Mesendoderm (in vitro differentiated cells): Measurements from ENCODE around the gene CDK11A.
"Not testable (repeated sequence)": the region's sequence is repeated elsewhere in the genome, so short reads cannot be mapped to it uniquely, and the experiment has no call there.

Experiments
- DNase-seq: peaks from one replicate; pipeline ENCODE4 v3.0.0; 2013
- H2AK5ac ChIP-seq: 2 replicates; pipeline ENCODE4 v1.6.1; 2013; ENCODE audit warnings: low read length, inconsistent platforms
- H2BK120ac ChIP-seq: 2 replicates; pipeline ENCODE4 v1.6.1; 2013; ENCODE audit warnings: low read depth, mild to moderate bottlenecking, low read length, moderate library complexity, mixed read lengths
- H2BK15ac ChIP-seq: replicated peaks from 2 replicates; pipeline ENCODE4 v1.6.1; 2013; ENCODE audit warnings: low read depth, mild to moderate bottlenecking, moderate library complexity
- H2BK5ac ChIP-seq: 2 replicates; pipeline ENCODE4 v1.6.1; 2013; ENCODE audit warnings: low read length, inconsistent platforms
- H3K18ac ChIP-seq: 2 replicates; pipeline ENCODE4 v1.6.1; 2013; ENCODE audit warnings: mild to moderate bottlenecking, low read length, mixed read lengths
- H3K23ac ChIP-seq: one replicate; pipeline ENCODE4 v1.6.1; 2013; ENCODE audit warnings: low read length
- H3K27ac ChIP-seq: 2 replicates; pipeline ENCODE4 v1.5.1; 2013; ENCODE audit warnings: low read depth, mild to moderate bottlenecking, inconsistent platforms, low read length, moderate library complexity
- H3K27me3 ChIP-seq: 2 replicates; pipeline ENCODE4 v1.6.1; 2013; ENCODE audit warnings: low read length, control low read depth, mild to moderate bottlenecking, inconsistent platforms; ENCODE audit not compliant: insufficient read depth, poor library complexity
- H3K36me3 ChIP-seq: 2 replicates; pipeline ENCODE4 v1.6.1; 2013; ENCODE audit warnings: low read length, inconsistent platforms; ENCODE audit not compliant: control insufficient read depth, insufficient read depth
- H3K4ac ChIP-seq: one replicate; pipeline ENCODE4 v1.6.1; 2013; ENCODE audit warnings: low read depth, mild to moderate bottlenecking, low read length, moderate library complexity
- H3K4me1 ChIP-seq: 2 replicates; pipeline ENCODE4 v1.6.1; 2013; ENCODE audit warnings: low read depth, low read length, inconsistent platforms; ENCODE audit not compliant: control insufficient read depth
- H3K4me2 ChIP-seq: 2 replicates; pipeline ENCODE4 v1.6.1; 2013; ENCODE audit warnings: low read length
- H3K4me3 ChIP-seq: 2 replicates; pipeline ENCODE4 v1.5.1; 2013; ENCODE audit warnings: mild to moderate bottlenecking, low read length
- H3K56ac ChIP-seq: one replicate; pipeline ENCODE4 v1.6.1; 2013; ENCODE audit warnings: low read length
- H3K79me1 ChIP-seq: 2 replicates; pipeline ENCODE4 v1.6.1; 2013; ENCODE audit warnings: low read length, inconsistent platforms
- H3K79me2 ChIP-seq: 2 replicates; pipeline ENCODE4 v1.6.1; 2013; ENCODE audit warnings: mild to moderate bottlenecking, low read length; ENCODE audit not compliant: control insufficient read depth, insufficient read depth
- H3K9ac ChIP-seq: 2 replicates; pipeline ENCODE4 v1.6.1; 2013; ENCODE audit warnings: low read length, inconsistent platforms
- H4K5ac ChIP-seq: one replicate; pipeline ENCODE4 v1.6.1; 2013; ENCODE audit warnings: low read length
- H4K8ac ChIP-seq: one replicate; pipeline ENCODE4 v1.6.1; 2013; ENCODE audit warnings: low read depth, mild to moderate bottlenecking, control low read depth, low read length, moderate library complexity
- WGBS: extraction: QIAGEN DNeasy Blood & Tissue Kit; methylation state at CpG from one replicate; pipeline ENCODE4 v1.1.7; 2013; ENCODE audit warnings: low lambda C conversion rate, missing lambda C conversion rate; ENCODE audit not compliant: insufficient coverage; ENCODE audit errors: extremely low coverage; 5-methylcytosine and 5-hydroxymethylcytosine counted together

The CDK11A gene

GRCh38 chr1:1697358-1698183, 26.6 kb downstream of the CDK11A start:
- H3K4me1 ChIP-seq, H3K4me3 ChIP-seq, H2BK5ac ChIP-seq, H3K36me3 ChIP-seq, H3K18ac ChIP-seq, H3K79me1 ChIP-seq, H2AK5ac ChIP-seq, H2BK120ac ChIP-seq, DNase-seq, H3K9ac ChIP-seq, H3K56ac ChIP-seq, H3K4me2 ChIP-seq, H4K8ac ChIP-seq, H3K27ac ChIP-seq, H4K5ac ChIP-seq, H3K23ac ChIP-seq, H2BK15ac ChIP-seq, H3K79me2 ChIP-seq, H3K27me3 ChIP-seq, H3K4ac ChIP-seq: not testable (repeated sequence)
- no CpG with 5 or more reads among the region's 26 CpGs for WGBS

DNA sequence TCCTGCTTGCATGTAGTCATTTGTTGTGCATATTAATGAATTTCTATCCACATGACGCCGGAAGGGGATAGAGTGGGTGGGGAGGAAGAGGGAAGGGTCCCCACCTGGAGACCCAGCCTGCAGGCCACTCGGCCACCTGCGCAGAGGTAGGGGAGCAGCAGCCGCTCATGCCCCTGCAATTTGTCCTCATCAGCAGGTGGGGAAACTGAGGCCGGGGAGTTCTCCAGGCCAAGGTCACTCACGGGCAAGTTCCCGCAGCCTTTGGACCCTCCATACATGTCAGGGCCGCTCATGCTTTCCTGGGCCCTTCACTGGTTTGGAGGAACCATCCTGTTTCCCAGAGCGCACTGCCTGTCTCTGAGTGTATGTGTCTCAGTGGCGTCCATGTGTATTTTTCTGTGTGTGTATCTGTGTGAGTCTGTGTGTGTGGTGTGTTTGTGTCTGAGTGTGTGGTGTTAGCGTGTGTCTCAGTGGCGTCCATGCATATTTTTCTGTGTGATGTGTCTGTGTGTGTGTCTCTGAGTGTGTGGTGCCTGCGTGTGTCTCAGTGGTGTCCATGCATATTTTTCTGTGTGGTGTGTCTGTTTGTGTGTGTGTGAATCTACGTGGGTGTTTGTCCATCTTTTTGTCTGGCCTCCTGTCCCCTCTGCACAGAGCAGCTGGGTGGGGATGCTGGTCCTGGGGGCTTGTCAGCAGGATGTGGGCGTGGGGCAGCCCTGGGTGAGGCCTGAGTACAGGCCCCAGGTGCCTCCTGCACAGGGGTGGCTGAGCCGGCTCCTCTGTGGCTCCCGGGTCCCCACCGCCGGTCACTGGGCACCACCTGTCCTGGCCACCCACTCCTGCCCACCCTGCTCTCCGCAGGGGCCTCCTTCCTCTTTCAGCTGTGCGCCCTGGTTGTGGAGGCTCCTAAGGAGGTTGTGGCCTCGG, 27.5 kb downstream of the CDK11A start:
- not testable (repeated sequence) for DNase-seq, H2BK120ac ChIP-seq, H3K4ac ChIP-seq, H2AK5ac ChIP-seq, H4K5ac ChIP-seq, H3K23ac ChIP-seq, H3K18ac ChIP-seq, H3K79me1 ChIP-seq, H4K8ac ChIP-seq, H3K56ac ChIP-seq, H3K27ac ChIP-seq, H3K9ac ChIP-seq, H3K36me3 ChIP-seq, H3K4me2 ChIP-seq, H3K4me3 ChIP-seq, H3K79me2 ChIP-seq, H2BK5ac ChIP-seq, H3K27me3 ChIP-seq, H3K4me1 ChIP-seq, H2BK15ac ChIP-seq
- WGBS, result no CpG with 5 or more reads among the region's 23 CpGs

DNA sequence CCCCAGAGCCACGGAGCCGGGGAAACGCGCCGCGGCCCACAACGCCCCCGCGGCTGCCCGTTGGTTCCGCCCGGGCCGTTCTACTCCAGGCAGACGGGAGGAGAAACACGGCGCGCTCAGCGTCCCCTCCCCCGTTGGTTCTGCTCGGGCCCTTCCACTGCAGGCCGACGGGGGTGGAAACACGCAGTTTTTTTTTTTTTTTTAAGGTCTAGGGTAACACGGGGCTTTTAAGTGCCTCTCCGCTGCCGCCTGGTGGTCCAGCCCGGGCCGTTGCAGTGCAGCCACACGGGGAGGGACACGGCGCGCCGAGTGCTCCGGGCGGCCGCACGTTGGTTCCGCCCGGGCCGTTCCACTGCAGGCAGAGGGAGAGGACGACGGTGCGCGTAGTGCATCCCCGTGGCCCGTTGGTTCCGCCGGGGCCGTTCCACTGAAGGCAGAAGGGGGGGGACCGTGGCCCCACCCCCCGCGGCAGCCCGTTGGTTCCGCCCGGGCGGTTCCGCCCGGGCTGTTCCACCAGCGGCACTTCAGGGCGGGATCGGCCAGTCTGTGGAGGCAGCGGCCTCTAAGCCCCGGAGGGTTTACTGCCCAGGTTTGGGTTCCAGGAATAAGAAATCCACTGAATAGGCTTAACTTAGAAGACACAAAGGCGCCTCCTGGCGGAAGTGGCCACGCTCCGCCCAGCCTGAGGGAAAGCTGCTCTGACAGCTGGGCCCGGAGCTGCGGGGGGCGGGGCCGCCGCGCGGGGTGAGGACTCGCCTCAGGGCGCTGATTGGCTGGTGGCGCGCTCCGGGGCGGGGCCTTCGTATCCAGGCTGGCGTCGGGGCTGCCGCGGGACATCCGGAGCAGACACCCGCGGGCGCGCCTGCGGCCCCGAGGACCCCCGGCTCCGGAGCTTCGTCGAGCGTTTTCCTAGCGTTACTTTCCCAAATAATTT, 31.2 kb downstream of the CDK11A start, which contains the start of gene SLC35E2B:
SLC35E2B (minus strand) TSS at position 82 of the 934 bp plus-strand sequence. CDS start 16,096 bp downstream, outside the sequence.
- WGBS, result no CpG with 5 or more reads among the region's 98 CpGs
- not testable (repeated sequence) for H4K5ac ChIP-seq, H3K79me2 ChIP-seq, H3K4ac ChIP-seq, H4K8ac ChIP-seq, H2BK120ac ChIP-seq, H3K23ac ChIP-seq, H3K4me2 ChIP-seq, H3K4me1 ChIP-seq, H3K18ac ChIP-seq, H2BK5ac ChIP-seq, H3K36me3 ChIP-seq, H2AK5ac ChIP-seq, H2BK15ac ChIP-seq, H3K79me1 ChIP-seq, H3K27me3 ChIP-seq, H3K4me3 ChIP-seq
- peak within 1 kb of the TSS; percentile 42 for H3K56ac ChIP-seq
- H3K9ac ChIP-seq, result peak within 1 kb of the TSS; percentile 47
- peak within 1 kb of the TSS; percentile 86 for H3K27ac ChIP-seq
- peak; percentile 82 for DNase-seq

- not testable (repeated sequence) for H3K36me3 ChIP-seq, H3K4ac ChIP-seq, H3K56ac ChIP-seq, H3K4me1 ChIP-seq, H3K79me1 ChIP-seq, H3K18ac ChIP-seq, H2BK120ac ChIP-seq, H2AK5ac ChIP-seq, H2BK15ac ChIP-seq, H3K23ac ChIP-seq, H3K27me3 ChIP-seq, H3K4me3 ChIP-seq, H2BK5ac ChIP-seq, H3K79me2 ChIP-seq, H4K8ac ChIP-seq, H4K5ac ChIP-seq, H3K4me2 ChIP-seq
- Histone ChIP-seq H3K27ac (peak overlapping the region; percentile 86), H3K9ac (peak overlapping the region; percentile 47)
- no CpG with 5 or more reads among the region's 45 CpGs for WGBS
- DNase-seq, result peak; percentile 54
These were observed 31.8 kb downstream of the CDK11A start for GRCh38 chr1:1692324-1692713.

- not testable (repeated sequence) for H3K4me3 ChIP-seq, H4K8ac ChIP-seq, H2AK5ac ChIP-seq, H3K27me3 ChIP-seq, H2BK5ac ChIP-seq, H3K27ac ChIP-seq, H3K36me3 ChIP-seq, DNase-seq, H3K79me2 ChIP-seq, H2BK120ac ChIP-seq, H3K9ac ChIP-seq, H3K4me2 ChIP-seq, H3K56ac ChIP-seq, H3K4me1 ChIP-seq, H4K5ac ChIP-seq, H3K4ac ChIP-seq, H3K18ac ChIP-seq, H3K79me1 ChIP-seq, H3K23ac ChIP-seq, H2BK15ac ChIP-seq
- WGBS, result no CpG with 5 or more reads among the region's 16 CpGs
These were observed 32.7 kb downstream of the CDK11A start for GRCh38 chr1:1691443-1691842.
